Neuronal stem cell (in vitro differentiated cells): ENCODE results near the gene PSMB3.
A peak's percentile ranks its signal among the peaks of the same experiment; 100 is the strongest.

ENCODE experiments used
- DNase-seq: peaks from one replicate; pipeline ENCODE4 v3.0.0-alpha.2; 2013; ENCODE audit warnings: low spot score
- H2AFZ ChIP-seq: one replicate; pipeline ENCODE4 v1.6.1; 2013; ENCODE audit warnings: mild to moderate bottlenecking, low read length, inconsistent platforms
- H2AK5ac ChIP-seq: 2 replicates; pipeline ENCODE4 v1.6.1; 2013; ENCODE audit warnings: low read depth, mild to moderate bottlenecking, inconsistent platforms, low read length, moderate library complexity, mixed read lengths
- H2BK120ac ChIP-seq: 2 replicates; pipeline ENCODE4 v1.6.1; 2013; ENCODE audit warnings: low read depth, mild to moderate bottlenecking, inconsistent platforms, low read length, moderate library complexity, mixed read lengths
- H2BK12ac ChIP-seq: one replicate; pipeline ENCODE4 v1.6.1; 2013; ENCODE audit warnings: low read length, inconsistent platforms
- H2BK15ac ChIP-seq: 2 replicates; pipeline ENCODE4 v1.6.1; 2013; ENCODE audit warnings: mild to moderate bottlenecking, low read length, inconsistent platforms, mixed read lengths
- H2BK5ac ChIP-seq: one replicate; pipeline ENCODE4 v1.6.1; 2013; ENCODE audit warnings: inconsistent platforms, mild to moderate bottlenecking, low read length, moderate library complexity
- H3K14ac ChIP-seq: one replicate; pipeline ENCODE4 v1.6.1; 2013; ENCODE audit warnings: low read length, inconsistent platforms
- H3K18ac ChIP-seq: 2 replicates; pipeline ENCODE4 v1.6.1; 2013; ENCODE audit warnings: low read length, inconsistent platforms
- H3K23ac ChIP-seq: 2 replicates; pipeline ENCODE4 v1.6.1; 2013; ENCODE audit warnings: low read depth, mild to moderate bottlenecking, mixed read lengths, low read length, inconsistent platforms; ENCODE audit not compliant: poor library complexity
- H3K27ac ChIP-seq: replicated peaks from 3 replicates; pipeline ENCODE4 v1.5.1; 2013; ENCODE audit warnings: low read length, inconsistent platforms
- H3K27me3 ChIP-seq, 3 experiments: 2 replicates each; pipeline ENCODE4 v1.6.1; 2013; ENCODE audit warnings: low read length in 3 of 3, mild to moderate bottlenecking in 2 of 3, inconsistent platforms in 1 of 3, low read depth in 1 of 3, mixed read lengths in 1 of 3, moderate library complexity in 1 of 3; ENCODE audit not compliant: control insufficient read depth in 3 of 3, insufficient read depth in 3 of 3
- H3K36me3 ChIP-seq, 2 donors: replicated peaks in 1 of 2; 2 replicates each; pipeline ENCODE4 v1.6.1; 2013; ENCODE audit warnings: low read length in 2 of 2; ENCODE audit not compliant: control insufficient read depth in 2 of 2, insufficient read depth in 2 of 2
- H3K4ac ChIP-seq: 2 replicates; pipeline ENCODE4 v1.6.1; 2013; ENCODE audit warnings: inconsistent platforms, mild to moderate bottlenecking, low read length, moderate library complexity
- H3K4me1 ChIP-seq, 2 donors: 1 replicate in 1 of 2; 2 replicates in 1 of 2; pipeline ENCODE4 v1.6.1; 2013; ENCODE audit warnings: low read length in 2 of 2, low read depth in 1 of 2; ENCODE audit not compliant: control insufficient read depth in 2 of 2, insufficient read depth in 1 of 2
- H3K4me2 ChIP-seq: one replicate; pipeline ENCODE4 v1.6.1; 2013; ENCODE audit warnings: mild to moderate bottlenecking, low read length, inconsistent platforms; ENCODE audit not compliant: insufficient read depth, poor library complexity, severe bottlenecking
- H3K4me3 ChIP-seq, 2 donors: 2 replicates each; pipeline ENCODE4 v1.5.1; 2013; ENCODE audit warnings: low read length in 2 of 2, mild to moderate bottlenecking in 2 of 2, inconsistent platforms in 1 of 2, moderate library complexity in 1 of 2
- H3K79me1 ChIP-seq: one replicate; pipeline ENCODE4 v1.6.1; 2013; ENCODE audit warnings: low read depth, mild to moderate bottlenecking, inconsistent platforms, low read length, moderate library complexity
- H3K9ac ChIP-seq: one replicate; pipeline ENCODE4 v1.6.1; 2013; ENCODE audit warnings: mild to moderate bottlenecking, low read depth, low read length, inconsistent platforms; ENCODE audit not compliant: poor library complexity
- H3K9me3 ChIP-seq, 2 donors: replicated peaks in 1 of 2; 2 replicates each; pipeline versions ENCODE3 to v1.6.1; 2013; ENCODE audit warnings: low read length in 2 of 2, mild to moderate bottlenecking in 2 of 2, inconsistent platforms in 1 of 2, low read depth in 1 of 2, mixed read lengths in 1 of 2, moderate library complexity in 1 of 2; ENCODE audit not compliant: control insufficient read depth in 2 of 2, insufficient read depth in 1 of 2
- H4K8ac ChIP-seq: one replicate; pipeline ENCODE4 v1.6.1; 2013; ENCODE audit warnings: low read depth, mild to moderate bottlenecking, inconsistent platforms, low read length, moderate library complexity
- H4K91ac ChIP-seq: one replicate; pipeline ENCODE4 v1.6.1; 2013; ENCODE audit warnings: low read length, low read depth, mild to moderate bottlenecking, inconsistent platforms; ENCODE audit not compliant: poor library complexity
- WGBS, 2 donors: extraction: QIAGEN DNeasy Blood & Tissue Kit; methylation state at CpG; one replicate each; pipeline ENCODE4 v1.1.7; 2013; ENCODE audit warnings: missing lambda C conversion rate in 2 of 2, mixed read lengths in 1 of 2; ENCODE audit not compliant: insufficient read length in 2 of 2, insufficient replicate concordance in 1 of 2; ENCODE audit errors: extremely low coverage in 2 of 2; 5-methylcytosine and 5-hydroxymethylcytosine counted together

Gene PSMB3

DNA sequence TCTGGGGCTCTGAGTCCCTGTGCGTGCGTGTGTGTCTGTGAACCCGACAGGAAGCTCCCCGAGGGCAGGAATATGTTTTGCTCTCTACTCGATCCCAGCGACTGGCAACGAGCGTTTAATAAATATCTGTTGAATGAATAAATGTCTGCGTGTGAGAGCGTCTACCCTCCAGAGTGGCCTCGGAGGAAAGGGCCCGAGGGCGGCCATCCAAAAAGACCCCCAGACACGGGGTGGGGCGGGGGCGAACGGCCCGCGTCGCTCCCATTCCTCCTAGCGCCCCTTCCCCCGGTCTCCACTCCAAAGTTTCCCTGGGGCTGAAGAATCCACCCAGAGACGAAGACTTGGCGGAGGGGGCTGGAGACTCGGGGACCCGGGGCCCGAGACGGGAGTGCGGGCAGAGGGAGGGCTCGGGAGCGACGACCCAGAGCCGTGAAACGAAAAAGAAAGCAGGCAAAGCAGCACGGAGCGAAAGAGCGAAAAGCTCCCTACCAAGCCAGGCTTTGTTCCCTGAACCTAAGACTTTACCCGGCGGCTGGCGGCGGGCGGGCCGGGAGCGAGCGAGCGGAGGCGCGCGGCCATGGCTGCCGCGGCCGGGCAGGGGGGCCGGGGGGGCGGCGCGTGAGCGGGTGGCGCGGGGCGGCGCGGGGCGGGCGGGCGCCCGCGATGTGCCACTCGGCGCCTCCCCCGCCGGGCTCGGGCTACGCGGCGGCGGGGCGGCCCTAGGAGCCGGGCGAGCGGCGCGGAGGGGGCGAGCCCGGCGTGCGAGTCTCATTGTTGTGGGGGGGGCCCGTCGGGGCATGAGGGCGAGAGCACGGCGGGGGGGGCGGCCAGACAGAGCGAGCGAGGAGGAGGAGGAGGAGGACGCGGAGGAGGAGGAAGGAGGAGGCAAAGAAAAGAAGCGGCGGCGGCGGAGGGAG lies 47.7 kb upstream of the PSMB3 start, which contains the start of gene MLLT6:
Gene MLLT6, plus strand, starts transcription at position 668 of the 917 bp plus-strand sequence. CDS start 360 bp downstream, outside the sequence.
- Histone ChIP-seq H3K4me3 (peak within 1 kb of the TSS; percentile 73 to 84), H3K27me3 (peaks cover 0 to 57% (median 18%) of the 10 kb centered on the region in 3 experiments), H4K8ac (no peak within 1 kb of the TSS), H2AFZ (peak within 1 kb of the TSS; percentile 93), H2BK120ac (peak within 1 kb of the TSS; percentile 2), H3K36me3 (peaks cover 3 to 27% of the 10 kb centered on the region in 2 donors), H2BK5ac (no peak within 1 kb of the TSS), H4K91ac (no peak within 1 kb of the TSS), H3K27ac (no peak within 1 kb of the TSS), H3K23ac (peak within 1 kb of the TSS; percentile 40), H2AK5ac (peak within 1 kb of the TSS; percentile 79), H2BK12ac (peak within 1 kb of the TSS; percentile 1), H3K4me2 (peak within 1 kb of the TSS; percentile 84), H3K18ac (peak within 1 kb of the TSS; percentile 94), H3K4me1 (peaks cover 20 to 23% of the 10 kb centered on the region in 2 donors), H2BK15ac (peak within 1 kb of the TSS; percentile 82), H3K9me3 (no peaks in the 10 kb centered on the region), H3K9ac (peak within 1 kb of the TSS; percentile 73), H3K14ac (no peak within 1 kb of the TSS), H3K4ac (no peak within 1 kb of the TSS), H3K79me1 (peaks cover 2% of the 10 kb centered on the region)
- WGBS, 2 donors = no CpG with 5 or more reads among the region's 100 CpGs
- peak; percentile 75 for DNase-seq

DNA sequence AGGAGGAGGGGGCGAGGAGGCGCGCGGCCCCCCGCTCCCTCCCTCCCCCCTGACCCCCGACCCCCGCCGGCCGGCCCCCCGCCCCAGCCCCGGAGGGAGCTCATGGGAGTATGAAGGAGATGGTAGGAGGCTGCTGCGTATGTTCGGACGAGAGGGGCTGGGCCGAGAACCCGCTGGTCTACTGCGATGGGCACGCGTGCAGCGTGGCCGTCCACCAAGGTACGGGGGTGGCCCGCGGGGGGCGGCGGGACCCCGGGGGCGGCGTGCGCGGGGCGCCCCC lies 47.1 kb upstream of the PSMB3 start:
- peaks cover 2% of the 10 kb centered on the region for H3K79me1 ChIP-seq
- H4K91ac ChIP-seq = no peak overlapping the region
- H3K14ac ChIP-seq = no peak overlapping the region
- H2BK15ac ChIP-seq = peak overlapping the region; percentile 50
- DNase-seq = no peak
- H3K4ac ChIP-seq = no peak overlapping the region
- H3K9me3 ChIP-seq = no peaks in the 10 kb centered on the region
- peaks cover 0 to 52% (median 18%) of the 10 kb centered on the region in 3 experiments for H3K27me3 ChIP-seq
- no peak overlapping the region for H2AK5ac ChIP-seq
- H3K4me1 ChIP-seq = peaks cover 20 to 23% of the 10 kb centered on the region in 2 donors
- no peak overlapping the region for H2BK120ac ChIP-seq
- no peak overlapping the region for H2BK12ac ChIP-seq
- peak overlapping the region; percentile 67 for H2AFZ ChIP-seq
- H3K27ac ChIP-seq = no peak overlapping the region
- H3K9ac ChIP-seq = peak overlapping the region; percentile 73
- H3K4me3 ChIP-seq = peak overlapping the region; percentile 73 to 84
- peak overlapping the region; percentile 84 for H3K4me2 ChIP-seq
- H3K18ac ChIP-seq = peak overlapping the region; percentile 77
- no peak overlapping the region for H4K8ac ChIP-seq
- H2BK5ac ChIP-seq = no peak overlapping the region
- peaks cover 3 to 33% of the 10 kb centered on the region in 2 donors for H3K36me3 ChIP-seq
- peak overlapping the region; percentile 40 for H3K23ac ChIP-seq
- no CpG with 5 or more reads among the region's 32 CpGs for WGBS, 2 donors

GRCh38 chr17:38705803-38706504 lies 46.6 kb upstream of the PSMB3 start:
- peaks cover 2% of the 10 kb centered on the region for H3K79me1 ChIP-seq
- H3K4me1 ChIP-seq = peaks cover 20 to 23% of the 10 kb centered on the region in 2 donors
- H2AFZ ChIP-seq = peak overlapping the region; percentile 67
- H2BK120ac ChIP-seq = no peak overlapping the region
- peaks cover 3 to 38% of the 10 kb centered on the region in 2 donors for H3K36me3 ChIP-seq
- peak overlapping the region; percentile 77 for H3K18ac ChIP-seq
- H3K14ac ChIP-seq = no peak overlapping the region
- peak overlapping the region; percentile 40 for H3K23ac ChIP-seq
- H2BK15ac ChIP-seq = peak overlapping the region; percentile 50
- H2BK5ac ChIP-seq = no peak overlapping the region
- peak overlapping the region; percentile 79 for H2AK5ac ChIP-seq
- H4K91ac ChIP-seq = no peak overlapping the region
- H3K4ac ChIP-seq = no peak overlapping the region
- peaks cover 0 to 48% (median 18%) of the 10 kb centered on the region in 3 experiments for H3K27me3 ChIP-seq
- no CpG with 5 or more reads among the region's 38 CpGs for WGBS, 2 donors
- no peak overlapping the region for H2BK12ac ChIP-seq
- H3K27ac ChIP-seq = no peak overlapping the region
- H3K4me2 ChIP-seq = peak overlapping the region; percentile 84
- peak overlapping the region; percentile 73 to 84 for H3K4me3 ChIP-seq
- DNase-seq = peak; percentile 41
- H4K8ac ChIP-seq = no peak overlapping the region
- no peaks in the 10 kb centered on the region for H3K9me3 ChIP-seq
- peak overlapping the region; percentile 73 for H3K9ac ChIP-seq
